RCC 7860 (cell line): Measurements from ENCODE around the gene HLA-B.
"Not testable (repeated sequence)": the region's sequence is repeated elsewhere in the genome, so short reads cannot be mapped to it uniquely, and the experiment has no call there.

Experiments used
- DNase-seq: peaks from one replicate; pipeline ENCODE4 v3.0.0-alpha.2; 2015; ENCODE audit warnings: low spot score
- FAIRE-seq: peaks from 2 replicates; lab custom pipeline; 2012; peaks lifted over from hg19 to GRCh38; lab: Jason Lieb, UNC

Gene HLA-B

GRCh38 chr6:31356946-31357466 is at the start of gene HLA-B:
TSS of gene HLA-B (minus strand) at chr6:31357179. CDS start at chr6:31357158, 21 bp downstream.
- DNase-seq (peak; percentile 67), FAIRE-seq (peak; percentile 16)

GRCh38 chr6:31405996-31406395 is 49.0 kb upstream of the HLA-B start:
- DNase-seq (no peak), FAIRE-seq (no peak)

DNA sequence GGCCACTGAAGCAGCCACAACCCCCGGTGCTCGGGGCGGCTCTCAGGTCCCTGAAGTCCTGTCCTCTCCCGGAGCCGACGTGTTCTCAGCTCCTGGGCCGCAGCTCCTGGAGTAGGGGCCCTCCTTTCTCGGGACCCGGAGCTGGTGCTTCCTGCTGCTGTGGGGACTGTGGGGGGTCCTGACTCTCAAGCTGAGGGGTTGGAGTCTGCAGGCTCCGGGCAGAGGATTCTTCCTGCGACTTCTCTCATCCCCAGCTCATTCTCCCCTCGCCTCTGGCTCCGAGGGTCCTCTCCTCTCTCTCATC is 47.0 kb upstream of the HLA-B start:
- DNase-seq, FAIRE-seq: not testable (repeated sequence)

GRCh38 chr6:31403283-31404060 is 46.5 kb upstream of the HLA-B start, which contains the start of gene MICA:
TSS of gene MICA (plus strand) at chr6:31403595. CDS start at chr6:31403633, 38 bp downstream.
- peak; percentile 42 for FAIRE-seq
- peak; percentile 69 for DNase-seq

DNA sequence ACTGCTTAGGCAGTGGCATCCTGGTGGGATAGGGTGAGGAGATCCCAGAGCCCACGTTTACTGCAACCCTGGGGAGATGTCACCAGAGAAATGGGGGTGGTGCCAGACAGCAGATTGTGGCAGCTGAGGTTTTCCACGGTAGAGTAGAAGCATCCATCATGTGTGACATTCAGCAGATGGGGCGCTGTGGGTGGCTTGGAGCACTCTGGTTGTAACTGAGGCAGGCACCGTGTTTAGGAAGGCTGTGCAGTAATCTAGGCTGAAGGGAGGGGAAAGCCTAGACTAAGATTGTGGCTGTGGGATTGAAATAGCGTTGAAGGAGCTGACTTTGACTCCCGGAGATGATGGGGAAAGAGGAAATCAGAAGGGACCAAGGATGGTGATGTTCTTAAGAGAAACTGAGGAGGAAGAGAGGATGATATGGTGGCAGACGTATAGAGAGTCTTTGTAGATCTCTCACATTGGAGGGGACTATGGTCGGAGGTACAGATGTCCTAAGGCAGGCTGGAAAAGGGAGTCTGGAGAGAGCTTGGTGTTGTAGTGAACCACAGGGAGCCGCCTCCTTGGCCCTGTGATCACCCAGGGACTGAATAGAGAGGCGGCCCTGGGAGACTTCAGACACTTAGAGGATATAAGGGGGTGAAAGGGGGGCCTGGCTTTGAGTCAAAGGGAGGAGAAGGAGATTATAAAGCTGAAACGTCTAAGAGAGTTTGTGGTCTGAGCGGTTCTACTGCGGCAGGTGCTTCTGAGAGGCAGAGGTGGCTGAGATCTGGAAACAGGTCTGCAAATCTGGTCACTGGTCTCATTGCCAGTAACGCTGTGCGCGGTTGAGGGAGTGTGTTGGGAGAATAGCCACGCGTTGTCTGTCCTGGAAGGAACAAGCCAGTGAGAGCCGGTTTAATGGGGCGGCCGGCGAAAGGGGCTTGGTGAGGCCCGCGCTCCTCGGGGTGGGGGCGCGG is 45.6 kb upstream of the HLA-B start:
- DNase-seq (no peak), FAIRE-seq (no peak)

- FAIRE-seq (peak; percentile 79), DNase-seq (peak; percentile 78)
Measured at GRCh38 chr6:31401403-31401802, 44.4 kb upstream of the HLA-B start.

- FAIRE-seq (no peak), DNase-seq (peak; percentile 20)
Measured at GRCh38 chr6:31400467-31401289, 43.7 kb upstream of the HLA-B start.

GRCh38 chr6:31399589-31400466 is 42.8 kb upstream of the HLA-B start:
- DNase-seq = peak; percentile 64
- no peak for FAIRE-seq

DNA sequence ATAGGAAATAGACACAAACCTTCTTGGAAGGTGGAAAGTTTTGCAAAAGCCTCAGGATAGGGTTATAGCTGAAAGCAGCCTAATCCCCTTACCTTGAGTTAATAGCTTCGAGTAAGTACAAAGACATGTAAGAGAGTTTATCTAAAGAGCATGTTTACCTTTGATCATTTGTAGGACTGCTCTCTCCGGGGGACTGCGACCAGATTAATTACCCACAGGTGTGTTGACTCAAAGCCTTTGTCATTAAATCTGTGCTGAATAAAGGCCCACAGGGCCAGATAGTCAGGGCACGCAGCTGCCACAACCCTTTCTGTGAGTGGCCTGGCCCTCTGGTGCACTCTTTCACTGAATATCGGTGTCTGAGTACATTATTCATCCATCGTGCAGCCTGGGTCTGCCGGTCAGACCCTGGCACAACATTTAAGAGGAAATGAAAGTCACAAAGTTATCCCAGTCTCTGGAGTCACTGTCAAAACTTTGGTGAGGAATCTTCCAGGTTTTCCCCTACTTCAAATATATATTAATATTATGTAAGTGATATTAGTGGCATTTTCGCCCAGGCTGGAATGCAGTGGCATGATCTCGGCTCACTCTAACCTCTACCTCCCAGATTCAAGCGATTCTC is 41.0 kb upstream of the HLA-B start:
- DNase-seq = no peak
- no peak for FAIRE-seq

DNA sequence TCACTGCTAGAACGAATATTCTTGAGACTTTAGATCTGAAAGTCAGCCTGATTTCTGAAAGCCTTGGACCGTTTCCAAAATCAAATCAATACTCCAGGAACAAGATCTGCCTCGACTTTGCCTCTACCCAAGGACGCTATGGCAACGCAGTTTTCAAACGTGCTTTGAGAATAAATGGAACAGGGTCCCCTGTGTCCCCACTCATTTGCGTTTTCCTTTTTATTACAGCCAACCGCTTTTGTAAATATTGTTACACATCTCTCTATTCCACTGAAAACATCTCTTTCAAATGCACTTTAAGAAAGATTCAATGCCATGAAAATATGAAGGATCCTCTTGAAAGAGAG is 40.1 kb upstream of the HLA-B start:
- not testable (repeated sequence) for FAIRE-seq, DNase-seq

- peak; percentile 29 for DNase-seq
- peak; percentile 47 for FAIRE-seq
Measured at GRCh38 chr6:31396422-31397152, 39.6 kb upstream of the HLA-B start.

- no peak for FAIRE-seq
- no peak for DNase-seq
Measured at GRCh38 chr6:31395832-31396231, 38.9 kb upstream of the HLA-B start.

DNA sequence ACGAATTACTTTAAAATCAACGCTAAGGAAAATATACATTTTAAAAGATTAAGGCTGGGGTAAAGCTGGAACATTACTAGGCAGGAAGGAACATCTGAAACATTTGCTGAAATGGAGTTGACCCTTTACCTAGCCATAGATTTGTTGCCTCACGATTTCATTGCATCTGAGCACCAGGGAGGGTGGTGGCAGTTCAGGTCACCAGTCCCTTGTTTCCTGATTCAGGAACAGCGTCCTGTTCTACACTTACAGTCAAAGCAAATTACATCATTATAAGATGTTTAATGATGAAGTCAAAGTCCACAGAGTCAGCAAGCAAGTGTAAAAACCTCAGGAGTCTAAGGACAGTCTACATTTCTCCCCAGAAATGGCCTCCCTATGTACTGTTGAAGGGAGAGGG is 37.4 kb upstream of the HLA-B start:
- DNase-seq (no peak), FAIRE-seq (no peak)

- no peak for DNase-seq
- no peak for FAIRE-seq
Measured at GRCh38 chr6:31393932-31394331, 37.0 kb upstream of the HLA-B start.

- not testable (repeated sequence) for DNase-seq, FAIRE-seq
Measured at GRCh38 chr6:31389802-31390132, 32.8 kb upstream of the HLA-B start.

DNA sequence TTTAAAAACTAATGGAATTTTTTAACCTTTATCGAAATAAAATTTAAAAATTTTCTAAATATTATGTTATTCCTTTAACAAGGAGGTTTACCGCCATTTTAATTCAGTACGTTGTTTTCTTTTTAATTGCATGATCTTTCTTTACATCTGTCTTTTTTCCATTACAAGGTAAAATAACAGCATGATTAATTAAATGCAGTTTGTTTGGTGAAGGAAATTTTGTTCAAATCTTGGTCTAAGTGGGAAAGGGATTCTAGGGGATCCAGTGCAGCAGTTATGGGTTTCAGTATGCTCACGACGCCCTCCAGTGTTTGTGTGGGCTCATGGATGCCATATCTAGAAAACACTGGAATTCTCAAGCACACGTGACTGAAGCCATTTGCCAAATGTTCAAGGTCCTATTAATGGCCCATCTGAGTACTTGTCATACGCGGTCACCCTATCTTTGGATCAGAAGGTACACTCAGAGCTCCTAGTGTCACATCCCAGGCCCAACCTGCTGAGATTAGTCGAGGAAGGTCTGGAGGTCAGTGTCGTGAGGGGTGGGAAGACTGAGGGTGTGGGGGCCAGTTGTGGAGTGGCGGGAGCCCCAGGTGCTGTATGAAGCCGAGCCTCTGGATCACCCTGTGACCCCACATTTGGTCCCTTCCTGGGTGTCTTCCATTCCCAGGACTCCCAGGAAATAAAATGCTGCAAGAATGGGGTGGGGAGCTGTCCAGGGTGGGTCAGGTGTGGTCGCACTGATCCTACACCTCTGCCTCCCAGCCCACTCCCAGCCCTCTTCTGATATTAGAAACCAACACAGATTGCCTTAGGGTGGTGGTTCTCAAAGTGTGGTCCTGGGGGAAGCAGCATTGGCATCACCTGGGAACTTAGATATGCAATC is 32.2 kb upstream of the HLA-B start:
- not testable (repeated sequence) for DNase-seq, FAIRE-seq

- FAIRE-seq = no peak
- no peak for DNase-seq
Measured at GRCh38 chr6:31386977-31387376, 30.0 kb upstream of the HLA-B start.

GRCh38 chr6:31386099-31386498 is 29.1 kb upstream of the HLA-B start:
- FAIRE-seq = no peak
- no peak for DNase-seq
